ENCODE data around the gene CASP10.

Gene CASP10

DNA sequence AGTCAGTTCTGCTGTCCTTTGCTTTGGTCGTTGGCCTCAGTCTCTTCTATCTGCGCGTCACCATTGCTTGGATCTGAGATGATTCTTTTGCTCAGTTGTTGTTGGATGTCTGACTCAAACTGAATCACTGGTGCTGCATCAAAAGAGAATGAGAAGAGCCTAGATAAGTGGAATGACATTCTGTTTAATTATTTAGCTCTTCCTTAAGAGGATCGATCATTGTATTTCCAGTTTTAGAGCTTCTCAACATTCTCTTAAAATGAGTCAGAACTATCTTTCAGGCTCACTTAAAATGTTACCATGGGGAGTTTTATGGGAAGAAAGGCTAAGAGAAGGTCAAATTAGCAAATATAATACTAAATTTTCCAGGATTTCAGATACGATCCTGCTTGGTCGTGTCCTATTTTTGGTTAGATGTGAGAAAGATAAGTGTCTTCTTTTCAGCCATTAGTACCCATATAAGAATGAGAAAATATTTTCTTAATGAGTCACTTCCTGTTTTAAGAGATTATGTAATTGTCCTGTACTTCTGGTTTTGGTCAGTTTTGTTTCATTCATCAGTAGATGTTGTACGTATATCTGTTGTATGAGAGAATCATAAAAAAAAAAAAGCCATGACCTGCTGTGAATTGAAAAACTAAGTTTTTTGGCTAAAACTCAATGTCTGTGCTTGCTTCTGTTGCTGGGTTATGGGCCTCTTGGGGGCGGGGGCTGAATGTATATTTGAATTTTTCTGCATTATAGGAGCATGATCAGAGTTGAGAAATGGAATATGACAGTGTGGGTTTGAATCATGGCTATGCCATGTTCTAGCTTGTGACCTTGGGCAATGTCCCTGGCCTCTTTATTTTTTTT lies 31.6 kb upstream of the CASP10 start:
- peak; percentile 93 for DNase-seq (ENCODE audit: low read depth)
- no peak overlapping the region for H3K4me3 ChIP-seq (ENCODE audit: low read length)
- TF ChIP-seq, protein P1, sequence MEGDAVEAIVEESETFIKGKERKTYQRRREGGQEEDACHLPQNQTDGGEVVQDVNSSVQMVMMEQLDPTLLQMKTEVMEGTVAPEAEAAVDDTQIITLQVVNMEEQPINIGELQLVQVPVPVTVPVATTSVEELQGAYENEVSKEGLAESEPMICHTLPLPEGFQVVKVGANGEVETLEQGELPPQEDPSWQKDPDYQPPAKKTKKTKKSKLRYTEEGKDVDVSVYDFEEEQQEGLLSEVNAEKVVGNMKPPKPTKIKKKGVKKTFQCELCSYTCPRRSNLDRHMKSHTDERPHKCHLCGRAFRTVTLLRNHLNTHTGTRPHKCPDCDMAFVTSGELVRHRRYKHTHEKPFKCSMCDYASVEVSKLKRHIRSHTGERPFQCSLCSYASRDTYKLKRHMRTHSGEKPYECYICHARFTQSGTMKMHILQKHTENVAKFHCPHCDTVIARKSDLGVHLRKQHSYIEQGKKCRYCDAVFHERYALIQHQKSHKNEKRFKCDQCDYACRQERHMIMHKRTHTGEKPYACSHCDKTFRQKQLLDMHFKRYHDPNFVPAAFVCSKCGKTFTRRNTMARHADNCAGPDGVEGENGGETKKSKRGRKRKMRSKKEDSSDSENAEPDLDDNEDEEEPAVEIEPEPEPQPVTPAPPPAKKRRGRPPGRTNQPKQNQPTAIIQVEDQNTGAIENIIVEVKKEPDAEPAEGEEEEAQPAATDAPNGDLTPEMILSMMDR (IDR thresholded peaks at IDR 0.05; ENCODE audit: insufficient read depth, low read depth, low read length, missing control alignments) = no peak

GRCh38 chr2:201152517-201152916 lies 30.4 kb upstream of the CASP10 start:
- TF ChIP-seq, protein P1 (IDR thresholded peaks at IDR 0.05; ENCODE audit: insufficient read depth, low read depth, low read length, missing control alignments) = no peak
- no peak overlapping the region for H3K4me3 ChIP-seq (ENCODE audit: low read length)
- no peak for DNase-seq (ENCODE audit: low read depth)

GRCh38 chr2:201152999-201153815 lies 29.7 kb upstream of the CASP10 start:
- DNase-seq (ENCODE audit: low read depth) = no peak
- H3K4me3 ChIP-seq (ENCODE audit: low read length) = no peak overlapping the region
- TF ChIP-seq, protein P1 (IDR thresholded peaks at IDR 0.05; ENCODE audit: insufficient read depth, low read depth, low read length, missing control alignments) = no peak

DNA sequence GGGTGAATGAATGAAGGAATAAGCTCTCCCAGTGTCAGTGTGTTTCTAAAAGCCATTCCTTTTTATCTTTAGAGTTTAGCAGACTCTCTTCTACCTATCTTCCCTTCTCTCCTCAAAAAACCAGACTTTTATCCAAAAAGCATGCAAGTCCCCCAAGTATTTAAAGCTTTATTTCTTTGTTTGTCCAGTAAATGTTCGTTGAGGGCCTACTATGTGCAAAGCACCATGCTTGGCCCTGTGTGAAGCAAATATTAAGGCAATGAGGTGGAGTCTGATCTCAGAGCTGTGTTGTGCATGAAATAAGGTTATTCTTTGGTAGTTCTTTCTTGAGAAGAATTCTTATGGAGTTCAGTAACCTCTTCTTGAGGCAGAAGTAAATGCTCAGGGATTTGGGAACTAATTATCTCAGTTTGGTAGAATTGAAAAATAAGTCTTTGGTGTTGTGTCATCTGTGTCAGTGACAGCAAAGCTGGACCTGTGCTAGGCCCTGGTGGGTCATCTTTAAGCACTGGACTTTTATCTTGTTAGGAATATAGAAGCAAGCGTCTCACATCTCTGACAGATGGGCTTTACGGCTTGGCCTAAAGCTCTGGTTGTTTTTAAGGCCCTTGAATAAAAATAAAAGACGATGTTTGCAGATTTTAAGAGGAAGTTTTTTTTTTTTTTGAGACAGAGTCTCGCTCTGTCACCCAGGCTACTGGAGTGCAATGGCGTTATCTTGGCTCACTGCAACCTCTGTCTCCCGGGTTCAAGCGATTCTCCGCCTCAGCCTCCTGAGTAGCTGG lies 28.1 kb upstream of the CASP10 start:
- TF ChIP-seq, protein P1 (IDR thresholded peaks at IDR 0.05; ENCODE audit: insufficient read depth, low read depth, low read length, missing control alignments) = no peak
- no peak for DNase-seq (ENCODE audit: low read depth)
- H3K4me3 ChIP-seq (ENCODE audit: low read length) = no peak overlapping the region

- TF ChIP-seq, protein P1 (IDR thresholded peaks at IDR 0.05; ENCODE audit: insufficient read depth, low read depth, low read length, missing control alignments) = no peak
- no peak for DNase-seq (ENCODE audit: low read depth)
- no peak overlapping the region for H3K4me3 ChIP-seq (ENCODE audit: low read length)
These were observed 26.9 kb upstream of the CASP10 start for GRCh38 chr2:201156036-201156435.

GRCh38 chr2:201156640-201157039 lies 26.3 kb upstream of the CASP10 start:
- DNase-seq (ENCODE audit: low read depth) = no peak
- no peak overlapping the region for H3K4me3 ChIP-seq (ENCODE audit: low read length)
- TF ChIP-seq, protein P1 (IDR thresholded peaks at IDR 0.05; ENCODE audit: insufficient read depth, low read depth, low read length, missing control alignments) = no peak

Measured in epithelial cell of esophagus (primary cell).